ACC112 (cell line): ENCODE results near the gene MARCHF10.
A peak's percentile ranks its signal among the peaks of the same experiment; 100 is the strongest.

ENCODE experiments used
- H2AFZ ChIP-seq: fragments of 200-600 bp; sonication (generic); one replicate; pipeline ENCODE4 v1.6.0; 2017; ENCODE audit warnings: antibody characterized with exemption, low read length; ENCODE audit not compliant: unreplicated experiment
- H3K27ac ChIP-seq: fragments of 200-600 bp; sonication (generic); 2 replicates; pipeline ENCODE4 v1.5.1; 2014; ENCODE audit warnings: low read depth, mild to moderate bottlenecking, antibody characterized with exemption, low read length, moderate library complexity
- H3K27me3 ChIP-seq: fragments of 200-600 bp; sonication (generic); 2 replicates; pipeline ENCODE4 v1.6.1; 2014; ENCODE audit warnings: mild to moderate bottlenecking, antibody characterized with exemption, low read length, moderate library complexity, mixed read lengths; ENCODE audit not compliant: insufficient read depth
- H3K36me3 ChIP-seq: fragments of 200-600 bp; sonication (generic); 2 replicates; pipeline ENCODE4 v1.6.1; 2016; ENCODE audit warnings: mild to moderate bottlenecking, antibody characterized with exemption, low read length, moderate library complexity, mixed read lengths; ENCODE audit not compliant: insufficient read depth
- H3K4me1 ChIP-seq: fragments of 200-600 bp; sonication (generic); one replicate; pipeline ENCODE4 v1.6.1; 2016; ENCODE audit warnings: low read length, mixed read lengths; ENCODE audit not compliant: insufficient read depth, unreplicated experiment, control insufficient read depth
- H3K4me3 ChIP-seq: fragments of 200-600 bp; sonication (generic); 2 replicates; pipeline ENCODE4 v1.5.1; 2014; ENCODE audit warnings: mild to moderate bottlenecking, low read depth, low read length
- H3K79me2 ChIP-seq: fragments of 200-600 bp; sonication (generic); one replicate; pipeline ENCODE4 v1.6.0; 2016; ENCODE audit warnings: low read length; ENCODE audit not compliant: control insufficient read depth, unreplicated experiment, insufficient read depth

Gene MARCHF10

GRCh38 chr17:62767997-62768396 is 40.1 kb downstream of the MARCHF10 start:
- Histone ChIP-seq H3K27ac (no peak overlapping the region), H3K36me3 (no peaks in the 10 kb centered on the region), H3K79me2 (no peaks in the 10 kb centered on the region), H3K27me3 (no peaks in the 10 kb centered on the region), H3K4me1 (no peaks in the 10 kb centered on the region), H3K4me3 (no peak overlapping the region), H2AFZ (no peak overlapping the region)

- H3K4me3 ChIP-seq, result no peak overlapping the region
- H3K4me1 ChIP-seq, result peaks cover 3% of the 10 kb centered on the region
- no peaks in the 10 kb centered on the region for H3K27me3 ChIP-seq
- H2AFZ ChIP-seq, result no peak overlapping the region
- no peaks in the 10 kb centered on the region for H3K36me3 ChIP-seq
- H3K79me2 ChIP-seq, result no peaks in the 10 kb centered on the region
- H3K27ac ChIP-seq, result no peak overlapping the region
Measured at GRCh38 chr17:62765351-62765750, 42.8 kb downstream of the MARCHF10 start.

- H3K27me3 ChIP-seq, result no peaks in the 10 kb centered on the region
- no peak overlapping the region for H3K27ac ChIP-seq
- H3K79me2 ChIP-seq, result no peaks in the 10 kb centered on the region
- H3K4me3 ChIP-seq, result no peak overlapping the region
- no peaks in the 10 kb centered on the region for H3K36me3 ChIP-seq
- H3K4me1 ChIP-seq, result peaks cover 10% of the 10 kb centered on the region
- no peak overlapping the region for H2AFZ ChIP-seq
Measured at GRCh38 chr17:62763891-62764600, 44.1 kb downstream of the MARCHF10 start.

- no peaks in the 10 kb centered on the region for H3K36me3 ChIP-seq
- H3K27ac ChIP-seq, result no peak overlapping the region
- peaks cover 17% of the 10 kb centered on the region for H3K4me1 ChIP-seq
- no peak overlapping the region for H3K4me3 ChIP-seq
- H3K79me2 ChIP-seq, result no peaks in the 10 kb centered on the region
- H3K27me3 ChIP-seq, result no peaks in the 10 kb centered on the region
- H2AFZ ChIP-seq, result no peak overlapping the region
Measured at GRCh38 chr17:62761884-62762283, 46.2 kb downstream of the MARCHF10 start.

GRCh38 chr17:62760945-62761267 is 47.2 kb downstream of the MARCHF10 start:
- Histone ChIP-seq H3K27ac (peak overlapping the region; percentile 61), H2AFZ (no peak overlapping the region), H3K4me3 (no peak overlapping the region), H3K79me2 (no peaks in the 10 kb centered on the region), H3K4me1 (peaks cover 20% of the 10 kb centered on the region), H3K36me3 (no peaks in the 10 kb centered on the region), H3K27me3 (no peaks in the 10 kb centered on the region)

GRCh38 chr17:62760059-62760944 is 47.8 kb downstream of the MARCHF10 start:
- H3K27me3 ChIP-seq, result no peaks in the 10 kb centered on the region
- no peaks in the 10 kb centered on the region for H3K36me3 ChIP-seq
- H3K4me1 ChIP-seq, result peaks cover 20% of the 10 kb centered on the region
- peak overlapping the region; percentile 61 for H3K27ac ChIP-seq
- H3K79me2 ChIP-seq, result no peaks in the 10 kb centered on the region
- peak overlapping the region; percentile 35; the same call in 1 of the 2 replicates for H3K4me3 ChIP-seq
- peak overlapping the region; percentile 15 for H2AFZ ChIP-seq

- no peaks in the 10 kb centered on the region for H3K27me3 ChIP-seq
Measured at GRCh38 chr17:62757500-62757951, 50.6 kb downstream of the MARCHF10 start.

GRCh38 chr17:62756198-62756597 is 51.9 kb downstream of the MARCHF10 start:
- peaks cover 20% of the 10 kb centered on the region for H3K4me1 ChIP-seq
- H2AFZ ChIP-seq, result no peak overlapping the region
- H3K27ac ChIP-seq, result no peak overlapping the region
- H3K27me3 ChIP-seq, result no peaks in the 10 kb centered on the region
- H3K4me3 ChIP-seq, result no peak overlapping the region
- H3K36me3 ChIP-seq, result no peaks in the 10 kb centered on the region
- H3K79me2 ChIP-seq, result no peaks in the 10 kb centered on the region

More at GRCh38 chr17:62757500-62757951, 50.6 kb downstream of the MARCHF10 start:
- H3K4me1 ChIP-seq, result peaks cover 20% of the 10 kb centered on the region
- H3K79me2 ChIP-seq, result no peaks in the 10 kb centered on the region
- H3K27ac ChIP-seq, result no peak overlapping the region
- no peak overlapping the region for H3K4me3 ChIP-seq
- peak overlapping the region; percentile 23 for H2AFZ ChIP-seq
- H3K36me3 ChIP-seq, result no peaks in the 10 kb centered on the region

GRCh38 chr17:62755141-62755851 is 52.8 kb downstream of the MARCHF10 start:
- Histone ChIP-seq H3K79me2 (no peaks in the 10 kb centered on the region), H3K27ac (no peak overlapping the region), H2AFZ (no peak overlapping the region), H3K36me3 (no peaks in the 10 kb centered on the region), H3K4me1 (peaks cover 16% of the 10 kb centered on the region), H3K4me3 (no peak overlapping the region), H3K27me3 (no peaks in the 10 kb centered on the region)

- H3K79me2 ChIP-seq, result no peaks in the 10 kb centered on the region
- no peak overlapping the region for H3K27ac ChIP-seq
- H2AFZ ChIP-seq, result no peak overlapping the region
- no peaks in the 10 kb centered on the region for H3K36me3 ChIP-seq
- peaks cover 9% of the 10 kb centered on the region for H3K4me1 ChIP-seq
- H3K27me3 ChIP-seq, result no peaks in the 10 kb centered on the region
- H3K4me3 ChIP-seq, result no peak overlapping the region
Measured at GRCh38 chr17:62754631-62755030, 53.5 kb downstream of the MARCHF10 start.
